Fibroblast of lung (primary cell): ENCODE results near the gene ZNF385B. TPM values are rescaled to one million over a fixed set of nuclear protein-coding genes. Genes with fewer than 3 reads are reported as not detected.

Experiments
- DNase-seq, 2 donors: peaks; one replicate each; pipeline versions ENCODE4 v3.0.0 to v3.0.0-alpha.2; 2010; ENCODE audit warnings: low read depth in 2 of 2
- H2AFZ ChIP-seq: 2 replicates; pipeline ENCODE4 v1.5.1; 2012; ENCODE audit warnings: low read length, control low read depth, inconsistent platforms
- H3K27ac ChIP-seq: 2 replicates; pipeline ENCODE4 v1.5.1; 2011; ENCODE audit warnings: low read length, control low read depth; ENCODE audit not compliant: insufficient read depth
- H3K27me3 ChIP-seq: 2 replicates; pipeline ENCODE4 v1.5.1; 2011; ENCODE audit warnings: mild to moderate bottlenecking, low read length; ENCODE audit not compliant: control insufficient read depth, insufficient read depth
- H3K36me3 ChIP-seq: 2 replicates; pipeline ENCODE4 v1.5.1; 2011; ENCODE audit warnings: low read length; ENCODE audit not compliant: control insufficient read depth, insufficient read depth
- H3K4me1 ChIP-seq: 2 replicates; pipeline ENCODE4 v1.5.1; 2011; ENCODE audit warnings: low read length; ENCODE audit not compliant: control insufficient read depth, insufficient read depth; ENCODE audit errors: extremely low read depth
- H3K4me2 ChIP-seq: 2 replicates; pipeline ENCODE4 v1.5.1; 2011; ENCODE audit warnings: low read length, control low read depth; ENCODE audit not compliant: insufficient read depth; ENCODE audit errors: extremely low read depth
- H3K4me3 ChIP-seq, 4 experiments: fragments of 200-600 bp in 1 of 4; sonication (generic) in 1 of 4; replicated peaks in 1 of 4; 2 replicates each; pipeline ENCODE4 v1.5.1; 2011 to 2016; ENCODE audit warnings: low read length in 4 of 4, low read depth in 3 of 4, mild to moderate bottlenecking in 3 of 4, control low read depth in 2 of 4, inconsistent platforms in 1 of 4, mixed read lengths in 1 of 4; ENCODE audit not compliant: insufficient read depth in 1 of 4; ENCODE audit errors: control extremely low read depth in 1 of 4
- H3K79me2 ChIP-seq: 2 replicates; pipeline ENCODE4 v1.5.1; 2012; ENCODE audit warnings: mild to moderate bottlenecking, low read length, inconsistent platforms; ENCODE audit not compliant: control insufficient read depth, insufficient read depth
- H3K9ac ChIP-seq: 2 replicates; pipeline ENCODE4 v1.5.1; 2011; ENCODE audit warnings: mild to moderate bottlenecking, low read length, control low read depth; ENCODE audit not compliant: insufficient read depth
- H3K9me3 ChIP-seq: 2 replicates; pipeline ENCODE4 v1.5.1; 2012; ENCODE audit warnings: low read depth, low read length; ENCODE audit not compliant: control insufficient read depth, insufficient read depth
- H4K20me1 ChIP-seq: 2 replicates; pipeline ENCODE4 v1.5.1; 2011; ENCODE audit warnings: low read length; ENCODE audit not compliant: control insufficient read depth, insufficient read depth; ENCODE audit errors: extremely low read depth
- CTCF ChIP-seq, 2 donors: IDR thresholded peaks in 1 of 2; conservative IDR thresholded peaks in 1 of 2; 1 replicate in 1 of 2; 2 replicates in 1 of 2; pipeline ENCODE4 v1.5.1; 2011 to 2012; ENCODE audit warnings: low read length in 2 of 2, control low read depth in 1 of 2, inconsistent platforms in 1 of 2, low read depth in 1 of 2, mild to moderate bottlenecking in 1 of 2
- EZH2 ChIP-seq: IDR thresholded peaks from 2 replicates; pipeline ENCODE4 v1.5.1; 2012; ENCODE audit warnings: low read length, control low read depth, mild to moderate bottlenecking; ENCODE audit errors: missing control alignments
- polyA plus RNA-seq, 2 donors: library from polyadenylated mRNA; depleted of rRNA in 1 of 2; stranded (reverse) in 1 of 2; unstranded in 1 of 2; fragments of >200 nt; gene quantifications; 2 replicates each; pipeline ENCODE4 v1.2.1, GENCODE V29; 2011 to 2012; ENCODE audit warnings: missing spikeins in 1 of 2
- total RNA-seq: library from RNA; depleted of rRNA; stranded (reverse); fragments of >200 nt; gene quantifications from 2 replicates; pipeline ENCODE4 v1.2.1, GENCODE V29; 2014

The ZNF385B gene
- total and polyA plus RNA-seq, 2 donors (not counting 1 experiment from before 2014, with no cell fraction given) = 0.06 TPM; not detected in 1

DNA sequence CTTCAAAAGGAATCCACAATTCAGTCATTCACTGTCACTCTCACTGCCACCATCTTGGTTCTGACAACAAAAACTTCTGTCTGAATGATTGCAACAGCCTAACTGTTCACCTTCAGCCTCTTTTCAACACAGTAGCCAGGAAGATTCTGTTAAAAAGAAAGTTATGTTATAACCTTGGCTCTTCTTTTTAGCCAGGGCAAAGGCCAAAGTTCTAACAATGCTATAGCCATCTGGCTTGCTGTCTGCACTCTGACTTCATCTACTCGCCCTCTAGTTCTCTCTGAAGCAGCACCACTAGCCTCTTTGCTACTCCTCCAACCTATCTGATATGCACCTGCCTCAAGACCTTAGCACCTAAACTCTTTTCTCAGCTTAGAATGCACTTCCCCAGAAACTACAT is 158.5 kb downstream of the ZNF385B start:
- Histone ChIP-seq H3K27ac (no peak overlapping the region), H3K9ac (no peak overlapping the region), H3K79me2 (no peaks in the 10 kb centered on the region), H3K4me3 (no peak overlapping the region), H2AFZ (no peak overlapping the region), H3K27me3 (no peaks in the 10 kb centered on the region), H3K4me1 (no peaks in the 10 kb centered on the region), H3K9me3 (no peaks in the 10 kb centered on the region), H3K36me3 (no peaks in the 10 kb centered on the region), H4K20me1 (no peaks in the 10 kb centered on the region), H3K4me2 (no peak overlapping the region)
- TF ChIP-seq EZH2 (no peak), CTCF (conservative IDR thresholded peaks at IDR 0.05 in 1 of 2, IDR thresholded peaks at IDR 0.05 in 1 of 2; ENCODE audit: low read depth in 1 of 2, low read length in 2 of 2) (no peak)
- no peak for DNase-seq

- Histone ChIP-seq H3K4me1 (no peaks in the 10 kb centered on the region), H3K27me3 (no peaks in the 10 kb centered on the region), H3K4me2 (no peak overlapping the region), H2AFZ (no peak overlapping the region), H4K20me1 (no peaks in the 10 kb centered on the region), H3K36me3 (no peaks in the 10 kb centered on the region), H3K27ac (no peak overlapping the region), H3K9ac (no peak overlapping the region), H3K9me3 (no peaks in the 10 kb centered on the region), H3K4me3 (no peak overlapping the region), H3K79me2 (no peaks in the 10 kb centered on the region)
- TF ChIP-seq CTCF (conservative IDR thresholded peaks at IDR 0.05 in 1 of 2, IDR thresholded peaks at IDR 0.05 in 1 of 2; ENCODE audit: low read depth in 1 of 2, low read length in 2 of 2) (no peak), EZH2 (no peak)
- DNase-seq = no peak
Observed at GRCh38 chr2:179701524-179702110, 159.8 kb downstream of the ZNF385B start.

DNA sequence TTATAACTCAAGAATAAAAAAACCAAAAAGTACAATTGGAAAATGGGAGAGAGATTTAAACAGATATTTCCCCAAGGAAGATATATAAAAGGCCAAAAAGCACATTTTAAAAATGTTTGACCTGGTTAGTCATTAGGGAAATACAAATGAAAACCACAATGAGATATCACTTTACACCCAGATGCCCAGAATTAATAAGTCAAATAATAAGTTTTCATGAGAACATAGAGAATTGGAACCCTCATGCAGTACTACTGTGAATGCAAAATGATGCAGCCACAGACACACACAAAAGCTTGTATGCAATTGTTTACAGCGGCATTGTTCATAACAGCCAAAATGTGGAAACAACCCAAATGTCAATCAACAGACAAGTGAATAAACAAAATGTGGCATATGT is 165.9 kb downstream of the ZNF385B start:
- Histone ChIP-seq H2AFZ (no peak overlapping the region), H3K27me3 (no peaks in the 10 kb centered on the region), H3K9ac (no peak overlapping the region), H4K20me1 (no peaks in the 10 kb centered on the region), H3K4me3 (no peak overlapping the region), H3K79me2 (no peaks in the 10 kb centered on the region), H3K4me1 (peaks cover 5% of the 10 kb centered on the region), H3K4me2 (no peak overlapping the region), H3K36me3 (no peaks in the 10 kb centered on the region), H3K27ac (no peak overlapping the region), H3K9me3 (no peaks in the 10 kb centered on the region)
- no peak for DNase-seq
- TF ChIP-seq CTCF (conservative IDR thresholded peaks at IDR 0.05 in 1 of 2, IDR thresholded peaks at IDR 0.05 in 1 of 2; ENCODE audit: low read depth in 1 of 2, low read length in 2 of 2) (no peak), EZH2 (no peak)
